ENCODE measurements around the gene RHCG.

Gene RHCG

DNA sequence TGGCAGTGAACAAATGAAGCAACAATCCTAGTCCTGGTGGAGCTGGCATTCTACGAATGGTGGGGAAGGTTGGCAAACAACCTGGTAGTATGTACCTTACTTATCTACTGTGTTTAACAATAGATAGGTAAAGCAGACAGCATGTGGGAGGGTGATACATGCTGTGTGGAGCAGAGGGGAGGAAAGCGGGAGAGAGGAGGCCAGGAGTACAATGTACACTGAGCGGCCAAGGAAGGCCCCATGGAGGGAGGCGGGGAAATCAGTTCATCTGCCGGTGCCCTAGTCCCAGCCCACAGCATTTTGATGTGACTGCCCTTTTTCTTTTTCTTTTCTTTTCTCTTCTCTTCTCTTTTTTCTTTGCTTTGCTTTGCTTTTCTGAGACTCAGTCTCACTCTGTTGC is 5.3 kb upstream of the RHCG start:
- Histone ChIP-seq H3K9me3 (ENCODE audit: control insufficient read depth, low read length) (no peaks in the 10 kb centered on the region), H3K9ac (ENCODE audit: low read length) (no peak overlapping the region), H3K36me3 (ENCODE audit: control insufficient read depth, insufficient read depth, low read length, severe bottlenecking) (no peaks in the 10 kb centered on the region), H3K27me3 (replicated peaks; ENCODE audit: control insufficient read depth, insufficient read depth, low read length) (peaks cover 35% of the 10 kb centered on the region), H3K4me1 (ENCODE audit: control insufficient read depth, insufficient read depth, low read length) (peaks cover 3% of the 10 kb centered on the region), H3K4me3 (ENCODE audit: low read length) (no peak overlapping the region)
- no peak for DNase-seq (ENCODE audit: low read depth)

DNA sequence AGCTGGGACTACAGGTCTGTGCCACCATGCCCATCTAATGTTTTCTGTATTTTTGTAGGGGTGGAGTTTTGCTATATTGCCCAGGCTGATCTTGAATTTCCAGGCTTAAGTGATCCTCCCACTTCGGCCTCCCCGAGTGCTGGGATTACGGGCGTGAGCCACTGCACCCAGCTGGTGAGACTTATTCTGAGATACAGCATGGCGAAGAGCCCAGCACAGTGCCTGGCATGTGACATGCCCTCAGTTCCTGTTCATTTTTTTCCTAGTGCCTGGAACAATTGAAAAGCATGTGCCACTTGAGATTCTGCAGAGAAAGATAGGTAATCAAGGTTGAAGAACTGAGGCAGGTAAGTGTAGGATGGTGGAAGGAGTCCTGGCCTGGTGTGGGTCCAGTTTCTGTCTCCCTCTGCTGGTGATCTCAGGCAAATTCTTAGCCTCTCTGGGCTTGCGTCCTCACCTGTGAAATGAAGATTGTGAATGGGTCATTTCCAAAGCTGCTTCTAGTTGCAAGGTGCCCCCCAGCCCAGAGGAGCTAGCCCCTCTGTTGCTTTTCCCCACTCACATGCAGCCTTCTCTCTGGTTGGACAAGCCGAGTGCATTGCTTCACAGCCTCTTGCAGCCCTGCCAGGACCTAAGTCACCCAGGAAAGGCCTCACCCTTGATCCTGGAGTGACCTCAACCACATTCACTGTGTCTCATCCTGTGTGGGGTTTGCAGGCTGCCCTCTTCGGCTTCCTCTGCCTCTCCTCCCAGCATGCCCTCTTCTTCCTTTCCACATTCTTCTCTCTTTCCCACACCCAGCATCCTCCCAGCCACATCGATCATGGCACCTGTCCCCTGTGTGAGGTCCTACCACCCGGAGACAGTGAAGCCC is 4.3 kb upstream of the RHCG start:
- no peaks in the 10 kb centered on the region for H3K36me3 ChIP-seq (ENCODE audit: control insufficient read depth, insufficient read depth, low read length, severe bottlenecking)
- peaks cover 33% of the 10 kb centered on the region for H3K27me3 ChIP-seq (replicated peaks; ENCODE audit: control insufficient read depth, insufficient read depth, low read length)
- H3K9ac ChIP-seq (ENCODE audit: low read length): no peak overlapping the region
- peaks cover 3% of the 10 kb centered on the region for H3K4me1 ChIP-seq (ENCODE audit: control insufficient read depth, insufficient read depth, low read length)
- no peak overlapping the region for H3K4me3 ChIP-seq (ENCODE audit: low read length)
- no peaks in the 10 kb centered on the region for H3K9me3 ChIP-seq (ENCODE audit: control insufficient read depth, low read length)
- no peak for DNase-seq (ENCODE audit: low read depth)

DNA sequence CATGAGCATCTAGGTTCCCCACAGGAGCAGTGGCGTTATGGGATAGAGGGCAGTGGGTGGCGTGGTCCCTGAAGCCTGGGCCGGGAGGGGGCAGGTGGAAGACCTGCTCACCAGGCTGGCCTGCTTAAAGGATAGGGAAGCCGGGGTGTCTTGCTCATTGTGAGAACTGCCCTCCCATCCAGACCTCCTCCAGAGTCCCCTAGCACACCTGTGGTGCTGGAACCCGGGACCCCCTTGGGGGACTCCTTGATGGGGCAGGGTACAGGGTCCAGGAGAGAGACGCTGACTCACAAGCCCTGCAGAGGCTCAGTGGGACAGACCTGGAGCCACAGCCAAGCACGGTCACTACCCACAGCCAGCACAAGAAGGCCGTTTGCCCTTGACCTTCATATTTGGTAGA is 2.8 kb upstream of the RHCG start:
- H3K27me3 ChIP-seq (replicated peaks; ENCODE audit: control insufficient read depth, insufficient read depth, low read length): peaks cover 35% of the 10 kb centered on the region
- no peaks in the 10 kb centered on the region for H3K9me3 ChIP-seq (ENCODE audit: control insufficient read depth, low read length)
- no peak overlapping the region for H3K4me3 ChIP-seq (ENCODE audit: low read length)
- peaks cover 3% of the 10 kb centered on the region for H3K4me1 ChIP-seq (ENCODE audit: control insufficient read depth, insufficient read depth, low read length)
- DNase-seq (ENCODE audit: low read depth): no peak
- no peaks in the 10 kb centered on the region for H3K36me3 ChIP-seq (ENCODE audit: control insufficient read depth, insufficient read depth, low read length, severe bottlenecking)
- H3K9ac ChIP-seq (ENCODE audit: low read length): no peak overlapping the region

DNA sequence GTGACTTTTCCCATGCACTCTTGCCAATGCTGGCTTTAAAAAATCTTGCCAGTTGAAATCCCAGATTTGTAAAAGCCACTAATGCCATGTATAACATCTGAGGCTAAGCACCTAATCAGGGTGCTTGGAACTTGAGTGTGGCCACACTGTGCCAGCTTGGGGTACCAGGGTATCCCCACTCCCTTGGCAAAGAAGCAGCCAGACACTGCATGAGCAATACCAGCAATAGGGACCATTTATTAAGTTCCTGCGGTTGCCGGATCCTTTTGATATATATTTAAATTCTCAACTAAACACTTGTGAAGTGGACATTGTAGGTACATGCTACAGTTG is 2.2 kb upstream of the RHCG start:
- Histone ChIP-seq H3K36me3 (ENCODE audit: control insufficient read depth, insufficient read depth, low read length, severe bottlenecking) (no peaks in the 10 kb centered on the region), H3K4me3 (ENCODE audit: low read length) (no peak overlapping the region), H3K4me1 (ENCODE audit: control insufficient read depth, insufficient read depth, low read length) (peaks cover 3% of the 10 kb centered on the region), H3K27me3 (replicated peaks; ENCODE audit: control insufficient read depth, insufficient read depth, low read length) (peaks cover 40% of the 10 kb centered on the region), H3K9me3 (ENCODE audit: control insufficient read depth, low read length) (no peaks in the 10 kb centered on the region), H3K9ac (ENCODE audit: low read length) (no peak overlapping the region)
- no peak for DNase-seq (ENCODE audit: low read depth)

DNA sequence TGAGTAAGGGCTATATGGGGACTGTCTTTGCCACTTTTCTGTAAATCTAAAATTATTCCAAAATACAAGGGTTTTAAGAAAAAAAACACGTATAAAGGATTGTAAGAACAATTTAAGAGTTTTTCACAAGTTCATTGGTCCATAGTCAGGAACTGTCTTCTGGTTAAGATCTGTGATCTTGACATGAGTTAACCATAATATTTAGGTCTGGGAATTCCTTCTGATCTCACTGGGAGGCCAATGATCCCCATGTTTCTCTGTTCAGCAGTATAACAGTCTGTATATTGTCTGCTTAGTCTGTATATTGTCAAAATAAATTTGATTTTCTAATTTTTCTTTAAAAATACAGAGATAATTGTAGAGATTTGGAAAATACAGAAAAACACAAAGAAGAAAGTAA is 848 bp upstream of the RHCG start:
- Histone ChIP-seq H3K4me1 (ENCODE audit: control insufficient read depth, insufficient read depth, low read length) (peaks cover 3% of the 10 kb centered on the region), H3K9ac (ENCODE audit: low read length) (no peak overlapping the region), H3K27me3 (replicated peaks; ENCODE audit: control insufficient read depth, insufficient read depth, low read length) (peaks cover 46% of the 10 kb centered on the region), H3K9me3 (ENCODE audit: control insufficient read depth, low read length) (no peaks in the 10 kb centered on the region), H3K4me3 (ENCODE audit: low read length) (no peak overlapping the region), H3K36me3 (ENCODE audit: control insufficient read depth, insufficient read depth, low read length, severe bottlenecking) (no peaks in the 10 kb centered on the region)
- no peak for DNase-seq (ENCODE audit: low read depth)

DNA sequence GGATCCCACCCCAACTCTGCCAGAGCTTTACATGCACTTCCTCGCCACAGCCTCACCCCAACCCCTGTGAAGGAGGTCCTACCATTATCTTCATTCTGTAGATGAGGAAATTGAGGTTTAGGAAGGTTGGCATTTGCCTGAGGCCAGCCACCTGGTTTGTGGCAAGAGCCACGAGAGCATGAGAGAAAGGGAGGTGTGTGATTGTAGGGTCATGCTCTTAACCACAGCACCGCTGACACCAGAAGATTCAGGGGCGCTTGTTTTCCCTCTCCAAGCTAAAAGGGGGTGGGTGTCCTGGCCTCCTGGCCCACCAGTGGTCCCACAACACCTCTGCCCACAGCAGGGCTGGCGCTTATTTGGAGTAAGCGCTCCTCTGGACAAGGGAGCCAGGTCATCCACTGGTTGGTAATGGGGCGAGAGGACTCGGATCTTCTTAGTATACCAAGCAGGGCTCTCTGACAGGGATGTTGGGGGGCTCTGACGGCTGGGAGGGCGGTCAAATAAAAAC is 691 bp downstream of the RHCG start:
- no peaks in the 10 kb centered on the region for H3K9me3 ChIP-seq (ENCODE audit: control insufficient read depth, low read length)
- H3K4me1 ChIP-seq (ENCODE audit: control insufficient read depth, insufficient read depth, low read length): peaks cover 3% of the 10 kb centered on the region
- H3K4me3 ChIP-seq (ENCODE audit: low read length): no peak overlapping the region
- peaks cover 51% of the 10 kb centered on the region for H3K27me3 ChIP-seq (replicated peaks; ENCODE audit: control insufficient read depth, insufficient read depth, low read length)
- no peak for DNase-seq (ENCODE audit: low read depth)
- H3K9ac ChIP-seq (ENCODE audit: low read length): no peak overlapping the region
- H3K36me3 ChIP-seq (ENCODE audit: control insufficient read depth, insufficient read depth, low read length, severe bottlenecking): no peaks in the 10 kb centered on the region

DNA sequence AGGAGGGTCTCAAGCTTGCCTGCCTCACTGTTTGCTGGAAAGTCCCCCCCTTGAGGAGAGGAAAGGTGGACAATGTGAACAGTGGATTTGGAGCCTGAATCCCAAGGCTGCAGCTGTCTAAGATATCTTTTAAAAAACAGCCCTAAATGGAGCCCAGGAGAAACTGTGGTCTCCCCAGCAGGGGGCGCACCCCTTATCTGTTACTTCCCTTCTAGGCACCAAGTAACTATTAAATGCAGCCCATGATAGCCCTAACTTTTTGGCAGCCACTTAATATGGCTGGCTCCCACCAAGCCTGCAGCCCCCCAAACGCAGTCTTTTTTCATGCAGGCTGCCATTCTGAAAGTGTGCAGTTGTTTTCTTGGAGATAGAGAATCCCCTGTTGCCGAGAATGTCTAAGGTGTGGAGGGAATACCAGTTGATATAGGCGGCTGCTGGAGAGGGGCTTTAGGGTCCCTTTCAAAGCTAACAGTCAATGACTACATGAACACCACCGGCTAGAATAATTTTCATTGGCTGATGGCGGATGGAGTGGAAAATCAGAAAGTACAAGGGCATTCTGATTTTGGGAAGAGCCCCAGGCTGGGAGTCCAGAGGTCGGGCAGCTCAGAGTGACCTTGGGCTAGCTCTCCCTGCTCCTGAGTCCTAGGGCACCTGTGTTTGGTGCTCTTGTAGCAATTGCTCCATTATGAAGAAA is 1.3 kb downstream of the RHCG start:
- Histone ChIP-seq H3K9ac (ENCODE audit: low read length) (no peak overlapping the region), H3K9me3 (ENCODE audit: control insufficient read depth, low read length) (no peaks in the 10 kb centered on the region), H3K27me3 (replicated peaks; ENCODE audit: control insufficient read depth, insufficient read depth, low read length) (peaks cover 55% of the 10 kb centered on the region), H3K4me3 (ENCODE audit: low read length) (no peak overlapping the region), H3K4me1 (ENCODE audit: control insufficient read depth, insufficient read depth, low read length) (peaks cover 3% of the 10 kb centered on the region), H3K36me3 (ENCODE audit: control insufficient read depth, insufficient read depth, low read length, severe bottlenecking) (no peaks in the 10 kb centered on the region)
- DNase-seq (ENCODE audit: low read depth): no peak

DNA sequence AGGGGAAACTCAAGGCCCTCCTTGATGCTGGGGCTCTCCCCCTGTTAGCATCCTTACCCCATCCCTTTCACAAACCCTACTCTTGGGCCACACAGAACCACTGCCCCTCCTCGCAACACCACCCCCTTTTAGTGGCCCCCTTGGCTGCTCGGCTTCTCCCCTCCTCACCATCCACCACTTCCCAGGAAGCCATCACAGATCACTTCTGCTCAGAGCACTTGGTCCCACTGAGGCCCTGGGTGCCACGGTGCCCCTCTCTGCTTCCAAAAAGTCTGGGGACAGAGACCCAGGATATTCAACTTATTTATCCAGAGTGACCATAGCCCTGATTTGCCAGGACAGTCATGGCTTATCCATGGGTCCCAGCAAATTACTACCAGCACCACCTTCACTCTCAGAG is 2.4 kb downstream of the RHCG start:
- H3K36me3 ChIP-seq (ENCODE audit: control insufficient read depth, insufficient read depth, low read length, severe bottlenecking): no peaks in the 10 kb centered on the region
- DNase-seq (ENCODE audit: low read depth): no peak
- no peak overlapping the region for H3K9ac ChIP-seq (ENCODE audit: low read length)
- H3K9me3 ChIP-seq (ENCODE audit: control insufficient read depth, low read length): no peaks in the 10 kb centered on the region
- peaks cover 3% of the 10 kb centered on the region for H3K4me1 ChIP-seq (ENCODE audit: control insufficient read depth, insufficient read depth, low read length)
- H3K4me3 ChIP-seq (ENCODE audit: low read length): no peak overlapping the region
- peaks cover 64% of the 10 kb centered on the region for H3K27me3 ChIP-seq (replicated peaks; ENCODE audit: control insufficient read depth, insufficient read depth, low read length)

DNA sequence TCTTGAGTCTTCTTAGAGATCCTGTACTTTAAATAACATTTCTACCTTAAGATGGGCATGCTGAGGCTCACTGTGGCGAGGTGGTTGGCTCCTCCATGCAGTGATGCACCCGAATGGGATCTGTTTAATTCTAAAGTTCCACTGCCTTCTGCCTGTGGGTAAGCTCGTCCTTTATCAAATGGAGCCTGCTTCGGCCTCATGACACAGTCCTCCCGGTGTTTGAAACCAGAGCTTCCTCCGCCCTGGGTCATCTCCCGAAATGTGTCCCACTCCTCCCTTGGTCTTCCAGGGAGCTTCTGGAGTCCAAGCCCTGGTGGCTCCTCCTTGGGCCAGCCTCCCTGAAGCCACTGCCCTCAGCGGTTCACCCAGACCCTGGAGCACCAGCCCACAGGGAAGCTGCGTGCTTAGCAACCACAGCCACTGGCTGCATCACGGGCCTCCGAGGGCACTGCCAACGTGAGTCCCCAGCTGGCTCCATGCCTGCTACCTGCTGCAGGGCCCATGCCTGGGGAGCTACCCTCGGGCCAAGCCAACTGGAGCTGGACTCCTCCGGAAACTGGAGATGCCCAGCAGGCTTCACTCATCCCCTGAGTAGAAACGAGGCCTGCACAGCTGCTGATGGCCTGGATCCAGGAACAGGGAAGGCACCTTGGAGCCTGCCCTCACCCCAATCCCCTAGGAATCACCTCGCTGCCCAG is 3.3 kb downstream of the RHCG start:
- peaks cover 68% of the 10 kb centered on the region for H3K27me3 ChIP-seq (replicated peaks; ENCODE audit: control insufficient read depth, insufficient read depth, low read length)
- H3K9me3 ChIP-seq (ENCODE audit: control insufficient read depth, low read length): no peaks in the 10 kb centered on the region
- H3K9ac ChIP-seq (ENCODE audit: low read length): no peak overlapping the region
- DNase-seq (ENCODE audit: low read depth): no peak
- no peaks in the 10 kb centered on the region for H3K36me3 ChIP-seq (ENCODE audit: control insufficient read depth, insufficient read depth, low read length, severe bottlenecking)
- H3K4me3 ChIP-seq (ENCODE audit: low read length): no peak overlapping the region
- H3K4me1 ChIP-seq (ENCODE audit: control insufficient read depth, insufficient read depth, low read length): no peaks in the 10 kb centered on the region

DNA sequence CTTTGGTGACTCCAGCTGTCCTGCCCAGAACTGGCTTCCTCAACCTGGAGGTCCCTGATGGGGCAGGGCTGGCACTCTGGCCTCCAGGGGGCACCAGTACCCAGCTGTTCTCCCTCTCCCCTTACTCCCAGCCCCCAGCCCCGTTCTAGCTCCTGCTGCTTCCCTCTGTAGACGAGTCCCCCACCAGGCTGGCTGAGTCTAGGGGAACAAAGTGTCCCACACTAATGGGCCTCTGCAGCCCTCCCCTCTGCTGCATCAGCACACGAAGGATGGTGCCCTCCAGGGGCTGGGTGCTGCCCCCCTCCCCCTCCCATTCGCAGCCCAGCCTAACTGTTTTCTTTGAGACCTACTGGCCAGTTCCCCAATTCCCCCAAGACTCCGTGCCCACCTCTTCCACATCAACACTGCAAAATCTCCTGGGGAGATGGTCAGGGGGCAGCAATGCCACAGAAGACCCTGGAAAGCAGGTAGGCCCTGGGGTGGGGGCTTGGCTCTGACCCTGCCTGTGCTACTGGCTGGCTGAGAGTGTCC is 4.2 kb downstream of the RHCG start:
- H3K9me3 ChIP-seq (ENCODE audit: control insufficient read depth, low read length): no peaks in the 10 kb centered on the region
- peaks cover 77% of the 10 kb centered on the region for H3K27me3 ChIP-seq (replicated peaks; ENCODE audit: control insufficient read depth, insufficient read depth, low read length)
- H3K4me3 ChIP-seq (ENCODE audit: low read length): no peak overlapping the region
- H3K9ac ChIP-seq (ENCODE audit: low read length): no peak overlapping the region
- no peaks in the 10 kb centered on the region for H3K36me3 ChIP-seq (ENCODE audit: control insufficient read depth, insufficient read depth, low read length, severe bottlenecking)
- no peak for DNase-seq (ENCODE audit: low read depth)
- H3K4me1 ChIP-seq (ENCODE audit: control insufficient read depth, insufficient read depth, low read length): no peaks in the 10 kb centered on the region

DNA sequence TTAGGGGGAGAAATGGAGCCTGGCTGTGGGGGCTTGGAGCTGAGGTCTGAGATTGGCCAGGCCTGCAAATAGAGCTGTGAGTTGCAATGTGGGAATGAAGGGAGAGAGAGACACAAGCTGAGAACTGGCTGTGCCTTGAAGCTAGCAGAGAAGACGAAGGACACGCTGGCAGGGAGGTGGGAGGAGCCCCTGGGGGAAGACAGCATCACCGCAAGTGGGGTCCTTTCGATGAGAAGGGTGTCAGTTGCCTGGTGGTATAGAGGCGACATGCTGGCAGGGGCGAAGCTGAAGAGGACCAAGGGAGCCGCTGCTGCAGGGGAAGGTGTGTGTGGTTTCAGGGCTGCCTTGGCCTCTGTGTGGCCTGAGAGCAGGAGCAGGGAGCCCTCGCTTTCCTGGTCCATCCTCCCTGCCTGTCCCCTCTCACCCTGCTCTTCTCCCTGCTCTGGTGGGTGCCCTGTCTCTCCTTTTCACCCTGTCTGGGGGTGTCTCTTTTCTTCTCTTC is 5.5 kb downstream of the RHCG start:
- Histone ChIP-seq H3K36me3 (ENCODE audit: control insufficient read depth, insufficient read depth, low read length, severe bottlenecking) (no peaks in the 10 kb centered on the region), H3K27me3 (replicated peaks; ENCODE audit: control insufficient read depth, insufficient read depth, low read length) (peaks cover 87% of the 10 kb centered on the region), H3K4me3 (ENCODE audit: low read length) (no peak overlapping the region), H3K9me3 (ENCODE audit: control insufficient read depth, low read length) (no peaks in the 10 kb centered on the region), H3K9ac (ENCODE audit: low read length) (no peak overlapping the region), H3K4me1 (ENCODE audit: control insufficient read depth, insufficient read depth, low read length) (no peaks in the 10 kb centered on the region)
- DNase-seq (ENCODE audit: low read depth): no peak

Data from adipocyte (in vitro differentiated cells).